IgD-negative memory B cell (primary cell): ENCODE measurements around the gene LAIR2. TPM values are rescaled to one million over a fixed set of nuclear protein-coding genes. Genes with fewer than 3 reads are reported as not detected.
"Not testable (repeated sequence)": the region's sequence is repeated elsewhere in the genome, so short reads cannot be mapped to it uniquely, and the experiment has no call there.

Source experiments
- H3K27ac Mint-ChIP-seq, 3 donors: one replicate each; pipeline ENCODE4 v1.8.0; 2020 to 2022; ENCODE audit warnings: mild to moderate bottlenecking in 3 of 3, mixed read lengths in 3 of 3, moderate library complexity in 1 of 3
- H3K27me3 Mint-ChIP-seq: one replicate; pipeline ENCODE4 v1.8.0; 2021; ENCODE audit warnings: mixed read lengths
- H3K36me3 Mint-ChIP-seq: one replicate; pipeline ENCODE4 v1.8.0; 2020; ENCODE audit warnings: mild to moderate bottlenecking, mixed read lengths
- H3K4me1 Mint-ChIP-seq, 3 donors: one replicate each; pipeline ENCODE4 v1.8.0; 2020 to 2022; ENCODE audit warnings: mixed read lengths in 3 of 3, mild to moderate bottlenecking in 1 of 3
- H3K4me3 Mint-ChIP-seq, 4 donors: one replicate each; pipeline ENCODE4 v1.8.0; 2020 to 2022; ENCODE audit warnings: mild to moderate bottlenecking in 4 of 4, mixed read lengths in 4 of 4, moderate library complexity in 3 of 4
- H3K9me3 Mint-ChIP-seq, 3 donors: one replicate each; pipeline ENCODE4 v1.8.0; 2020 to 2021; ENCODE audit warnings: mixed read lengths in 3 of 3, mild to moderate bottlenecking in 1 of 3
- polyA plus RNA-seq: library from polyadenylated mRNA; unstranded; fragments of 300-500 nt; fragmentation: Illumina TruSeq; gene quantifications from one replicate; pipeline ENCODE4 v1.2.3, GENCODE V29; 2021

Gene LAIR2
- polyA plus RNA-seq, 1 donor from 2014 or later = 0.99 TPM

DNA sequence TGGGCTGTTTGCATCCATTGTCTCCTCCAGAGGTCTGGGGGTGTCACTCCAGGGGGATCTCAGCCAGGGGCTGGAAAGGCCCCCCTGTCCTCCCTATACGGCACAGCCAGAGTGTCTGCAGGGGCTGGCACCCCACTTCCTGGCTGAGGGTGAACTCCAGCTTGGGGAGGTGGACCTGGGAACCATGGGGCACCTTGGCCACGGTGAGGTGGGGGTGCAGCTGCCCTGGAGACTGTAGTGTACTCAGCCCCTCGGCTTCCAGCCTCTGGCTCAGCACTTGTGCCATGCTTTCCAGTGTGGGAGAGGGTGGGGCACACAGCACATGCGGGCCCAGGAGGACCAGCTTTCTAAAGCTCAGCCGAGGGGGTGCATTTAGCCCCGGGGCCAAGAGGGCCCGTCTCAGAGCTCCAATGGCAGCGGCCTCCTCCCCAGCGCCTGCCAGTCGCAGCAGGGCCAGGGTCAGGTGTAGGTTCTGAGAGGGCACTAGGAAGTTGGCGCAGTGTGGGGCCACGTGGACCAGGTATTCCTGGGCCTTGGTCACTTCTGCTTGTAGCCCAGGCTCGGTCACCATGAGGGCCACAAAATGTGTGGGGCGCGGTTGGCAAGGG is 40.5 kb upstream of the LAIR2 start:
- Mint-ChIP-seq H3K4me1 (peaks cover 13 to 14% (median 13%) of the 10 kb centered on the region in 3 donors), H3K36me3 (peaks cover 3% of the 10 kb centered on the region), H3K27me3 (no peaks in the 10 kb centered on the region), H3K9me3 (no peaks in the 10 kb centered on the region), H3K27ac (peak overlapping the region; percentile 5 to 59 (median 51)), H3K4me3 (peak overlapping the region; percentile 38 to 88 (median 50))

DNA sequence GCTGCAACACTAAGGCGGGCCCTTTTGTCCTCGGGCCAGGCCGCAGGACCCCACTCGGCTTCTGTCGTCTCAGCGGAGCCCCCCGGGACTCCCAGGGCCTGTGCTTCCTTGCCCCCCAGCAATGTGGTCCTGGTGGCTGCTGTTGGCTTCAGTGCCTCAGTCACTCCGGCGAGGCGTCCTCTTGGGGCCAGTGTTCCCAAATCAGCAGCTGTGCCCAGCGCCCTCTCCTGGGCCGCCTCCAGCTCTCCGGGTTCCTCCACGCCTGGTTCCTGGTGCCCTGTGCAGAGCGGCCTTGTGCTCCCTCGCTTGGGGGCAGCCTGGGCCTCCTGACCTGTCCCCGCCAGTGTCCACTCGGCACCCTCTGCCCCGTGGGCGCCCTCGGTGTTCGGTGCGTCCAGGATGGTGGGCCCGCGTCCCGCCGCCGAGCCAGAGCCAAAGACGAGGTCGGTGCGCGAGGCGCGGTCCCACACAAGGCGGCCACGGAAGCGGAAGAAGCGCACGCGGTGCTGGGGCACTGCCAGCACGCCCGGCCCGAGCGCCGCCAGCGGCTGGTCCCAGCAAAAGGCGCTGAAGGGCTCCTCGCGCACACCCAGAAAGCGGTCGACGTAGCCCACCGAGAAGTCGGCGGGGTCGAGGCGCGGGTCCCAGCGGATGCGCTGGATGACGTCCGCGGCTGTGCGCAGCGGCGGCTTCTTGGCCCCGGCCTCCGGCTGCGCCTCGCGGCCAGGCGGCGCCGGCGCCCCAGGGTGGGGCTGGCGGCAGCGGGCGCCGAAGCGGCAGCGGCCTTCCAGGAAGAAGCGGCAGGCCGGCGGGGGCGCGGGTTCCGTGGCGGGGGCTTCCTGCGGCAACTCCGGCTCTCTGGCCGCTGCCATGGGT is 39.7 kb upstream of the LAIR2 start:
- Mint-ChIP-seq H3K4me1 (peaks cover 13 to 14% (median 14%) of the 10 kb centered on the region in 3 donors), H3K27me3 (no peaks in the 10 kb centered on the region), H3K36me3 (peaks cover 3% of the 10 kb centered on the region), H3K9me3 (no peaks in the 10 kb centered on the region), H3K27ac (peak overlapping the region; percentile 39 to 92 (median 59)), H3K4me3 (peak overlapping the region; percentile 60 to 96 (median 85))

DNA sequence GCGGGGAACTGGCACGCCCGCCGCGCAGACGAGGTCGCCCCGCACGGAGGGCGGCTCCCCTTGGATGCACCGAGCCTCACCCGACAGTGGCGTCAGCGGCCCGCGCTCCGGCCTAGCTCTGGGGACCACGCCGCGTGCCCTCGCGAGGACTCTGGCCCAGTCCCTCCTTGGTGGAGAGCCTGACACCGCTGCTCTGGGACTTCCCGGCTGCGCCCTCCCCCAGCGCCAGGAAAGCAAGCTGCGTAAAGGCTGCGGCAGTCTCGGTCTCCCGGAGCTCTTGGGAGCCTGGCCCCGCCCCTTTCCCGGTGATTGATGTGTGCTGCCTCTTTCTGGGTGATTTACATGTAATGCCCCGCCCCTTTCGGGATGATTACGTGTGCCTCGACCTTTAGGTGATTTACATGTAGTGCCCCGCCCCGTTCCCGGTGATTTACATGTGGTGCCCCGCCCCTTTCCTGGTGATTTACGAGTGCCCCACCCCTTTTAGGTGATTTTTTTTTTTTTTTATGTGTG is 39.0 kb upstream of the LAIR2 start, which contains the start of gene LENG9:
TSS of gene LENG9 (minus strand) at position 248 of the 513 bp plus-strand sequence. CDS start 252 bp downstream, outside the sequence.
- Mint-ChIP-seq H3K9me3 (no peaks in the 10 kb centered on the region), H3K27ac (peak within 1 kb of the TSS; percentile 73 to 97 (median 92)), H3K4me1 (peaks cover 13 to 18% (median 14%) of the 10 kb centered on the region in 3 donors), H3K27me3 (peaks cover 4% of the 10 kb centered on the region), H3K4me3 (peak within 1 kb of the TSS; percentile 85 to 97 (median 92)), H3K36me3 (peaks cover 1% of the 10 kb centered on the region)

DNA sequence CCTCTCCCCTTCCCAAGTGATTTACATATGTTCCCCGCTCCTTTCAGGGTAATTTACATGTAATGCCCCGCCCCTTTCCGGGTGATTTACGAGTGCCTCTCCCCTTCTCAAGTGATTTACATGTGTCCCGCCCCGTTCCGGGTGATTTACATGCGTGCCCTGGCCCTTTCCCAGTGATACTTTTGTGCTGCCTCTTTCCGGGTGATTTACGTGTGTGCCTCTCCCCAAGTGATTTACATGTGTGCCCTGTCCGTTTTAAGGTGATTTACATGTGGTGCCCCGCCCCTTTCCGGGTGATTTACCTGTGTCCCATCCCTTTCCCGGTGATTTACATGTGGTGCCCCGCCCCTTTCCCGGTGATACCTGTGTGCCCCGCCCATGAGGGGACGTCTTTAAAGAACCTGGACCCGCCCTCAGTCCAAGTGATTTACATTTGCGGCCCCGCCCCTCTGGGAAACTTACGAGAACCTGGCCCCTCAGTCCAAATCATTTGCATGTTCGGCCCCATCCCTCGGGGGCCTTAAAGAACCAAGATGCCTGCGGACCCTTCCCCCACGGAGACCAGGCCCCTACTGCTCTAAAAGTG is 38.5 kb upstream of the LAIR2 start:
- peak overlapping the region; percentile 73 to 97 (median 92) for H3K27ac Mint-ChIP-seq
- H3K4me3 Mint-ChIP-seq = peak overlapping the region; percentile 85 to 97 (median 92)
- no peaks in the 10 kb centered on the region for H3K9me3 Mint-ChIP-seq
- H3K27me3 Mint-ChIP-seq = peaks cover 7% of the 10 kb centered on the region
- no peaks in the 10 kb centered on the region for H3K36me3 Mint-ChIP-seq
- peaks cover 10 to 18% (median 11%) of the 10 kb centered on the region in 3 donors for H3K4me1 Mint-ChIP-seq

DNA sequence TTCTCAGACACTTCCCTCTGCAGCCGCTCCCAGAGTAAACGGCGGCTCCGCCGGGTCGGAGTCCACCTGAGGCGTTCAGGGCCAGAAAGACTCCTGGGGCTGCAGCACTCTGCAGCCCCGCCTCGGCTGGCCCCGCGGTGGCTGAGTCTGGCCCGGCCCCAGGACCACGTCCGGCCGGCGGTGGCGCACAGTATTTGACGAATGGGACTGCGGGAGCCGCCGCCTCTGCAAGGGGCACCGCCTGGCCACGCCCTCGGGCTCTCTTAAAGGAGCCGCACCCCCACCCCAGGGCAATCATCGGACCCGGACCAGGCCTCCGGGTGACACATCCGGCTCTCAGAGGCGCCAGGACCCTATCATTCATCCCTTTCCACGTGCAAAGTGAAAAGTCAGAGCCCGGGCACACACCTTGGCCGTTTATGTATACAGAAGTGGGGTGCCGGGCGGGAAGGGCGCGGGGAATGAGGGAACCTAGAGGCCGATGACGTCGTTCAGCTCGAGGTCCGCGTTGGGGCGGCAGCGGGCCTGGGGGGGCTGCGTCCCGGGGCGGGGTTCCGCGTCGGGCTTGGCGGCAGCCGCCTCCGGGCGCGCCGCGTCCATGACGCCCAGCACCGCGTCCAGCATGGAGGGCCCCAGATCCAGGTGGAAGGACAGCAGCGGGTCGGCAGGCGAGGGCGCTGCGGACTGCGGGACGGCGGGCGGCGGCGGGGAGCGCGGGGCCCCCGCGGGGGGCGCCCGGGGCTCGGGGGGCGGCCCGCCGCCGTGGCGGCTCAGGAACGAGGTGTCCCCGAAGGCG is 37.8 kb upstream of the LAIR2 start:
- Mint-ChIP-seq H3K9me3 (no peaks in the 10 kb centered on the region), H3K27ac (peak overlapping the region; percentile 73 to 97 (median 92)), H3K27me3 (peaks cover 13% of the 10 kb centered on the region), H3K4me1 (peaks cover 10 to 18% (median 10%) of the 10 kb centered on the region in 3 donors), H3K4me3 (peak overlapping the region; percentile 85 to 97 (median 92)), H3K36me3 (no peaks in the 10 kb centered on the region)

DNA sequence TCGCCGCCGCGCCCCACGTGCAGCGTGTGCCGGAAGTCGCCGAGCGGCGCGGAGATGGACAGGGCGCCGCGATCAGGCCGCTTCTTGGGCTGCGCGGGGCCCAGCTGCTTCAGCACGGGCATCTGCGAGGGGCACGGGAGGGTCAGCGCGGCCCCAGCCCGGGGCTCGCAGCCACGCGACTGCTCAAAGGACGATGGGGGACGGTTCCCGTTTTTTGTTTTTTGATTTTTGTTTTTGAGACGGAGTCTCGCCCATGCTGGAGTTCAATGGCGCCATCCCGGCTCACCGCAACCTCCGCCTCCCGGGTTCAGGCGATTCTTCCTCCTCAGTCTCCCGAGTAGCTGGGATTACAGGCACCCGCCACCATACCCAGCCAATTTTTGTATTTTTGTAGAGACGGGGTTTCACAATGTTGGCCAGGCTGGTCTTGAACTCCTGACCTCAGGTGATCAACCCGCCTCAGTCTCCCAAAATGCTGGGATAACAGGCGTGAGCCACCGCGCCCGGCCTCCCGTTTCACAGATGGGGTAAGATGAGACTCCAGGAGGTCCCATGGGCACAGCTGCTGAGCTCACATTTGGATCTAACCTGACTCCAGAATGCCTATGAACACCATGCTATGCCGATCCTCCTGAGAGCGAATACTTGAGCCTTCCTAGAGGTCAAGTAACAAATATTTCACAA is 37.1 kb upstream of the LAIR2 start:
- H3K4me3 Mint-ChIP-seq = peak overlapping the region; percentile 68 to 85 (median 72)
- peaks cover 20% of the 10 kb centered on the region for H3K27me3 Mint-ChIP-seq
- H3K9me3 Mint-ChIP-seq = no peaks in the 10 kb centered on the region
- H3K4me1 Mint-ChIP-seq = peaks cover 11 to 20% (median 15%) of the 10 kb centered on the region in 3 donors
- H3K27ac Mint-ChIP-seq = peak overlapping the region in 1 of 3 donors; percentile 53
- no peaks in the 10 kb centered on the region for H3K36me3 Mint-ChIP-seq

DNA sequence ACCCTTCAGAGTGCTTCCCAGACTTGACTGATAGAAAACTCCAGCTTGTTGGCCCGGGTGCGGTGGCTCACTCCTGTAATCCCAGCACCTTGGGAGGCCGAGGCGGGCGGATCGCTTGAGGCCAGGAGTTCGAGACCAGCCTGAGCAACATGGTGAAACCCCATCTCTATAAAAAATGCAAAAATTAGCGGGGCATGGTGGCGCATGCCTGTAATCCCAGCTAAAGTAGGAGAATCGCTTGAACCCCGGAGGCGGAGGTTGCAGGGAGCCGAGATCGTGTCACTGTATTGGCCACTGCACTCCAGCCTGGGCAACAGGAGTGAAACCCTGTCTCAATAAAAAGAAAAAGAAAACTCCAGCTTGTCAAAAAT is 36.5 kb upstream of the LAIR2 start:
- H3K27ac Mint-ChIP-seq = peak overlapping the region in 1 of 3 donors; percentile 72
- peak overlapping the region in 3 of 4 donors; percentile 68 to 85 (median 77) for H3K4me3 Mint-ChIP-seq
- peaks cover 14 to 24% (median 19%) of the 10 kb centered on the region in 3 donors for H3K4me1 Mint-ChIP-seq
- not testable (repeated sequence) for H3K36me3 Mint-ChIP-seq, H3K9me3 Mint-ChIP-seq
- H3K27me3 Mint-ChIP-seq = peaks cover 24% of the 10 kb centered on the region

DNA sequence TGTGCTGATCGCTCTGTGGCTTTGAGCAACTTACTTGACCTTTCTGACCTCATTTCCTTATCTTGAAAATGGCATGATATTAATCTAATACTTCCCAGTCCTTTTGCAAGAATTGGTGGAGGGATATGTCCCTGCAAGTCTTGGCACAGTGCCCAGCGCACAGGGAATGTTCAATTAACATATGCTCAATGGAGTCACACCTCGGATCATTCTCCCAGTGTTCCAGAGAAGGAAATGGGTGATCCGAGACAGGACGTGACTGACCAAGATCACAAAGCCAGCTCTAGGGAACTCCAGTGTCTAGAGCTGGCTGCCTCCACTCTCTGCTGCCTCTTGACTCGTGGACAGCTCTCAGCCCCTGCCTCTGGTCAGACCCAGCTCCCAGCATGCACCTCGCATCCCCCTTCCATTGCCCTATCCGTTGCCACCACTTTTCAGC is 33.1 kb upstream of the LAIR2 start:
- Mint-ChIP-seq H3K27me3 (peaks cover 28% of the 10 kb centered on the region), H3K9me3 (no peaks in the 10 kb centered on the region), H3K36me3 (no peaks in the 10 kb centered on the region), H3K27ac (peak overlapping the region in 2 of 3 donors; percentile 11 to 80), H3K4me1 (peaks cover 7 to 15% (median 11%) of the 10 kb centered on the region in 3 donors), H3K4me3 (no peak overlapping the region)

DNA sequence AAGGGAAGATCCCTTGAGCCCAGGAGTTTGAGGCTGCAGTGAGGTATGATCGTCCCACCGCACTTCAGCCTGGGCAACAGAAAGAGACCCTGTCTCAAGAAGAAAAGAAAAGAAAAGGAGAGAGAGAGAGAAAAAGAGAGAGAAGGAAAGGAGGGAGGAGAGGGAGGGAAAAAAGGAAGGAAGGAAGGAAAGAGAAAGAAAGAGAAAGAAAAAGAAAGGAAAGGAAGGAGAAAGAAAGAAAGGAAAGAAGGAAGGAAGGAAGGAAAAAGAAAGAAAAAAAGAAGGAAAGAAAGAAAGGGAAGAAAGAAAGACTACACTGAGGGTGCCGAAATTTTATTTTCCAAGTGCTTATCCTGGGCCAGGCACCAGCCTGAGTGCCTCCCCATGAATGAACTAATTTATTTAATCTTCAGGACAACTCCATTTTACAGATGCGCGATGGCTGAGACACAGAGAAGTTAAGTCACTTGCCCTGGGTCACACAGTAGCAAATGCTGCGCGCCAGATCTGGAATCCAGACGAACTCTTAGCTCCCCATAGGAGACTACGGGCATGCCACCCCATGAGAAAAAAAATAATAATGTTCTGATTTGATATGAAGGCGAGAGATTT is 32.2 kb upstream of the LAIR2 start:
- peaks cover 7 to 15% (median 11%) of the 10 kb centered on the region in 3 donors for H3K4me1 Mint-ChIP-seq
- H3K27ac Mint-ChIP-seq = no peak overlapping the region
- H3K4me3 Mint-ChIP-seq = no peak overlapping the region
- H3K9me3 Mint-ChIP-seq = no peaks in the 10 kb centered on the region
- no peaks in the 10 kb centered on the region for H3K36me3 Mint-ChIP-seq
- peaks cover 29% of the 10 kb centered on the region for H3K27me3 Mint-ChIP-seq

DNA sequence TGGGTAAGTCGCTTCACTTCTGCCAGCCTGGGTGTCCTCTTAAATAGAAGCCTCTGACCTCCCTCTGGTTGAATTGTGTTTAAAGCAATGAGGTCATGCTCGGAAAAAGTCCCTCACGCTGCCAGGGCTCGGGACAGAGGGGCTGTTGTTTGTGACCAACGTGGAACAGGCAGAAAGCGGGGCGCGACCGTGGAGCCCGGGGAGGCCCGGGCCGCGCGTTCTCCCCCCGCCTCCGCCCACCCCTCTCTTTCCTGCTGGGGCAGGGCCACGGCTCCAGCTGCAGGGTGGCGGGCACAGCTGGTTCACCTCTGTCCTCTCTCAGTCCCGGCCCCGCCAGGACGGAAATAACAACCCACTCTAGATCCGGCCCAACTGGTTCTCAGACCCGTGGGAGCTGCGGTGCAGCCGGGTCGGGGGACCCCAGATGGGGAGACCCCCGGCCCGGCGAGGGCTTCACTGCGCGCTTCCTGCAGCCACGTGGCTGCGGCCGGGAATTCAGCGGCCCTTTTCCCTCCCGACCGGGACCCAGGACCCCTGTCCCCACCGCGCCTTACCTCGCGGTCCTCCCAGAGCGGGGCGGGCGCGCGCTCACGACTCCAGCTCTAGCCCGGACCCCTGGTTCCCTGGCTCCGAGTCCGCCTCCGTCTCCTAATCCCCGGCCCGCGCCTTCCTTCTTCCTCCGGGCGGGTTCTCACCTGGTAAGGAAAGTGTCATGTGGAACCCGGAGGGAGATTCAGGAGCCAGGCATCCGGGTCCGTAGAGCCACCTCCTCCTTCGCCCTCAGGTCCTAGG is 31.4 kb upstream of the LAIR2 start:
- Mint-ChIP-seq H3K27me3 (peaks cover 32% of the 10 kb centered on the region), H3K36me3 (no peaks in the 10 kb centered on the region), H3K4me3 (peak overlapping the region in 1 of 4 donors; percentile 85), H3K4me1 (peaks cover 7 to 15% (median 11%) of the 10 kb centered on the region in 3 donors), H3K9me3 (no peaks in the 10 kb centered on the region), H3K27ac (no peak overlapping the region)

DNA sequence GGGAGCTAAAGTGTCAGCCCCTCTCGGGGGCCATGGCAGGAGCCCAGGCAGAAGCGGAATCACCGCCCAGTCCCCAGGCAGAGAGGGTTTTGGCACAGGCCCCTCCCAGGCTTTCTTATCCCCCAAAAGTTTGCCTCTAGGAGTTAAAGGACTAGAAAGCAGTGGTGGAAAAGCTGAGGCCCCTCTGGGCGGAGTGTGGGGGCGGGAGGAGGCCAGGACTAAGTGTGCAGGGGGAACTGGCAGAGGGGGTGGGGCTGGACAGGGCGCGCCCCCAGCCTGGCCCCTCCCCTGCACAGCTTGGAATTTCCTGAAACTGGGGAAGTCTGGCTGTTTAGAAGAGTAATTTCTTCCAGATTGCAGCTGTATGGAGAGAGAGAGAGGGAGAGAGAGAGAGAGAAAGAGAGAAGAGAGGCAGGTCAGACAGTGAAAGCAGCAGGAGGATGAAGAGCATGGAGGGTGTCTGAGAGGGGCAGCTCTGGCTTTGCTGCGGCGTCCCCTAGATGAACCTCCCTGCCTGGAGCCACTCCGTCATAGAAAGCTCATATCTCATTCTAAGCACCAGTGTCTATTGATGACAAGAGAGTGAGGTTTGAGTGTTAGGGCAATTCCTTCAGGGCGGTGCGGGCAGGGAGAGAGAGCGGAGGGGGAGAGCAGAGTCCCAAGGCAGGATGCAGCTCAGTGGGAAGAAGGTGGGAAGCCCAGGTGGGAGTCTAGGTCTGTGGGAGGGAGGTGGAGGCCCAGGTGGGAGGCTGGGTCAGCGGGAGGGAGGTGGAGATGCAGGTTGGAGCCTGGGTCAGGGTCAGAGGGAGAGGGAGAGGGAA is 29.4 kb upstream of the LAIR2 start, which contains the start of gene CDC42EP5:
TSS of gene CDC42EP5 (minus strand) at position 226 of the 821 bp plus-strand sequence. CDS start 7,749 bp downstream, outside the sequence.
- H3K4me3 Mint-ChIP-seq = no peak within 1 kb of the TSS
- H3K36me3 Mint-ChIP-seq = no peaks in the 10 kb centered on the region
- H3K9me3 Mint-ChIP-seq = no peaks in the 10 kb centered on the region
- no peak within 1 kb of the TSS for H3K27ac Mint-ChIP-seq
- peaks cover 38% of the 10 kb centered on the region for H3K27me3 Mint-ChIP-seq
- H3K4me1 Mint-ChIP-seq = peaks cover 6 to 11% (median 6%) of the 10 kb centered on the region in 3 donors

DNA sequence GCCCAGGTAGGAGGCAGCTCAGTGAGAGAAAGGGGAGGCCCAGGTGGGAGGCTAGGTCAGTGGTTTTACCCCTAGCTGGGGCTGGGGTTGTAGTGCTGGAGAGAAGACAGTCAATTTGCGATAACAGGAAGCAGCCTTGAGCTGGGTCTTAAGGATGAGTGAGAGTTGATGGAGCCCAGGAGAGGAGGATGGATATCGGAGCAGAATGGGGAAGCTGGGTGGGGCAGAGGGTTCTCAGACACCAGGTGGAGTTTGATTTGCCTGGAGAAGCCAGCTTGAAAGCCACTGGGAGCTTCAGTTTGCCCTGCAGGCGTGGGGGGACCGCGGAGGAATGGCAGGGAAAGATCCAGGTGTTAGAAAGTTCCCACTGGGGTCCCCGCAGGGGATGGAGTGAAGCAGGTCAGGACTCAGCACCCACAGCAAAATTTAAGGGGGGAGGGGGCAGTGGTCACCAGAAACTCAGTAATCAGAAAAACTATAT is 28.7 kb upstream of the LAIR2 start:
- H3K27ac Mint-ChIP-seq = no peak overlapping the region
- H3K36me3 Mint-ChIP-seq = no peaks in the 10 kb centered on the region
- peaks cover 39% of the 10 kb centered on the region for H3K27me3 Mint-ChIP-seq
- no peak overlapping the region for H3K4me3 Mint-ChIP-seq
- peaks cover 9 to 14% (median 10%) of the 10 kb centered on the region in 3 donors for H3K4me1 Mint-ChIP-seq
- H3K9me3 Mint-ChIP-seq = no peaks in the 10 kb centered on the region
